Upper lobe of right lung (tissue), 1 donor: ENCODE results near the gene SLC26A8. TPM values are rescaled to one million over a fixed set of nuclear protein-coding genes. Genes with fewer than 3 reads are reported as not detected.

Experiments used
- ATAC-seq: fragments of 200-7000 bp; cut with Tn5 transposase; one replicate; pipeline ENCODE4 v1.9.1; 2020; ENCODE audit warnings: mild to moderate bottlenecking, moderate library complexity
- DNase-seq: peaks from one replicate; pipeline ENCODE4 v3.0.0-alpha.2; 2020
- H3K27ac ChIP-seq: fragments of 200-600 bp; one replicate; pipeline ENCODE4 v1.8.0; 2022
- H3K27me3 ChIP-seq: fragments of 200-600 bp; one replicate; pipeline ENCODE4 v1.8.0; 2022; ENCODE audit warnings: mild to moderate bottlenecking
- H3K36me3 ChIP-seq: fragments of 200-600 bp; one replicate; pipeline ENCODE4 v1.8.0; 2022
- H3K4me1 ChIP-seq: fragments of 200-600 bp; one replicate; pipeline ENCODE4 v1.8.0; 2022
- H3K4me3 ChIP-seq: fragments of 200-600 bp; one replicate; pipeline ENCODE4 v1.8.0; 2022; ENCODE audit warnings: mild to moderate bottlenecking
- H3K9me3 ChIP-seq: fragments of 200-600 bp; one replicate; pipeline ENCODE4 v1.8.0; 2022
- intact Hi-C: fragments of 100-400 bp; cut with DNase I; formaldehyde crosslinking; loops from one replicate; pipeline ENCODE4 v1.11.0; 2022
- total RNA-seq: library from RNA; stranded (reverse); fragmentation: NEBNext Ultra II Directional; extraction: Animal tissue kit (Norgen Biotek cat#: 25700); gene quantifications from one replicate; pipeline ENCODE4 v1.2.1, GENCODE V29; 2021
- TF ChIP-seq, protein P1 (sequence below): fragments of 200-600 bp; IDR thresholded peaks from one replicate; pipeline ENCODE4 v1.8.0; 2022; ENCODE audit warnings: antibody characterized with exemption
- donor health status: DM: no; HTN: yes; CAD: no; lungs with severe emphysema.

Gene SLC26A8
- total RNA-seq, 1 donor from 2014 or later: 0.52 TPM

DNA sequence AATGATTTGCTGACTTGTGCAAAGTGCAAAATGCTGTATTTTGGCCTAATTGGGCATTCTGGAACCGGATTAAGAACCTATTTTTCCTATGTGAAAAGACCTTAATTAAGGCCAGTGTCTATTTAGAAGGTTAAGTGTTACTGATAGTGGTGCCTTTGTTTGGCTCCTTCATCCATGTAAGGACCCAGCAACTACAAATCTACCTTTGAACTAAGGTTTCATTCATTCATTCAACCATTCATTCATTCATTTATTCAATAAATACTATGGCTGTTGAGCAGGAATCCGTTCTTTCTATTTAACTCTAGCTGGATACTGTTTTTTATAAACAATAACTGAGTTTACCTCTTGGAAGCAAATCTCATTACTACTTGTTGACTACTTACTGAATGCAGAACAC, 36.8 kb upstream of the SLC26A8 start:
- no peak for ATAC-seq

DNA sequence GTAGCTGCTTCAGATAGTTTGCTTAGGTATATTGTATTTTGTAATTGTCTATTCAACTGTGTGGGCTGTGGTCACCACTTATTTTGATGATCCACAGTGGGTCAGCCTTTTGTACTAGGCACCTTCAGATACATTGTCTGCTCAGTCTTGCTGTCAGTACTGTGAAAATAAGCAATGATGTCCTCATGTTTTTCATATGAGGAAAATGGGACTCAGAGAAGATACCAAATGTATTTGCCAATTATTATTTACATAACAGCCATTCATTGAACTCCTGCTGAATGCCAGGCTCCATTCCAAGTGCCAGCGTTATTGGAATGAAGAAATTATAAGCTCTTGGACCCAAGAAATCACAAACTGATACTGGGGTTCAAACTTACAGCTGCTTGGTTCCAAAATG, 31.7 kb upstream of the SLC26A8 start:
- Histone ChIP-seq H3K4me3 (no peak overlapping the region), H3K4me1 (peaks cover 16% of the 10 kb centered on the region), H3K36me3 (peaks cover 31% of the 10 kb centered on the region), H3K27ac (no peak overlapping the region), H3K9me3 (no peaks in the 10 kb centered on the region), H3K27me3 (no peaks in the 10 kb centered on the region)
- intact Hi-C loops: no loop called here
- no peak for ATAC-seq
- TF ChIP-seq, protein P1, sequence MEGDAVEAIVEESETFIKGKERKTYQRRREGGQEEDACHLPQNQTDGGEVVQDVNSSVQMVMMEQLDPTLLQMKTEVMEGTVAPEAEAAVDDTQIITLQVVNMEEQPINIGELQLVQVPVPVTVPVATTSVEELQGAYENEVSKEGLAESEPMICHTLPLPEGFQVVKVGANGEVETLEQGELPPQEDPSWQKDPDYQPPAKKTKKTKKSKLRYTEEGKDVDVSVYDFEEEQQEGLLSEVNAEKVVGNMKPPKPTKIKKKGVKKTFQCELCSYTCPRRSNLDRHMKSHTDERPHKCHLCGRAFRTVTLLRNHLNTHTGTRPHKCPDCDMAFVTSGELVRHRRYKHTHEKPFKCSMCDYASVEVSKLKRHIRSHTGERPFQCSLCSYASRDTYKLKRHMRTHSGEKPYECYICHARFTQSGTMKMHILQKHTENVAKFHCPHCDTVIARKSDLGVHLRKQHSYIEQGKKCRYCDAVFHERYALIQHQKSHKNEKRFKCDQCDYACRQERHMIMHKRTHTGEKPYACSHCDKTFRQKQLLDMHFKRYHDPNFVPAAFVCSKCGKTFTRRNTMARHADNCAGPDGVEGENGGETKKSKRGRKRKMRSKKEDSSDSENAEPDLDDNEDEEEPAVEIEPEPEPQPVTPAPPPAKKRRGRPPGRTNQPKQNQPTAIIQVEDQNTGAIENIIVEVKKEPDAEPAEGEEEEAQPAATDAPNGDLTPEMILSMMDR: no peak
- no peak for DNase-seq

More for the DNA sequence above, 36.8 kb upstream of the SLC26A8 start:
- TF ChIP-seq, protein P1: no peak
- no peak for DNase-seq
- no peak overlapping the region for H3K27ac ChIP-seq
- intact Hi-C loops: no loop called here
- no peaks in the 10 kb centered on the region for H3K9me3 ChIP-seq
- no peak overlapping the region for H3K4me3 ChIP-seq
- peaks cover 24% of the 10 kb centered on the region for H3K4me1 ChIP-seq
- no peaks in the 10 kb centered on the region for H3K27me3 ChIP-seq
- H3K36me3 ChIP-seq: peaks cover 19% of the 10 kb centered on the region

DNA sequence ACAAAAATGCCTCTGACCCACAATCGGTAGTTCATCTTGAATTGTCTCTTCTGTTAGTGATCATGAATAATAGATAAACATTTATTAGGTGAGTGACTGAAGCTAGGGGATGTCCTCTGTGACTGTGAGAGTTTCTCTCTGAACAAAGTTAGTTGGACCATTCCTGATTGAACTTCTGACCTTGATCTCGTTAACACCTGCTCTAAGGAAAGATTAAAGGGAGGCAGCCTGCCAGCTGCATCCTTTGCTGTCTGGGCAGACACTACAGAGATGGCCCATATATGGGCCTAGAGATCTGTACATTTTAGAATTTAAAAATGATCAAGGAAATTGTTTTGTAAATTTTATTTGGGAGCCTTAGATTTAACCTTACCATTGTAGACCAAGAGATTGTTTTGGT, 30.5 kb upstream of the SLC26A8 start:
- H3K4me3 ChIP-seq: no peak overlapping the region
- TF ChIP-seq, protein P1: no peak
- H3K36me3 ChIP-seq: peaks cover 23% of the 10 kb centered on the region
- H3K27ac ChIP-seq: no peak overlapping the region
- H3K4me1 ChIP-seq: peaks cover 23% of the 10 kb centered on the region
- no peak for ATAC-seq
- H3K9me3 ChIP-seq: no peaks in the 10 kb centered on the region
- intact Hi-C loops: no loop called here
- H3K27me3 ChIP-seq: no peaks in the 10 kb centered on the region
- DNase-seq: no peak

DNA sequence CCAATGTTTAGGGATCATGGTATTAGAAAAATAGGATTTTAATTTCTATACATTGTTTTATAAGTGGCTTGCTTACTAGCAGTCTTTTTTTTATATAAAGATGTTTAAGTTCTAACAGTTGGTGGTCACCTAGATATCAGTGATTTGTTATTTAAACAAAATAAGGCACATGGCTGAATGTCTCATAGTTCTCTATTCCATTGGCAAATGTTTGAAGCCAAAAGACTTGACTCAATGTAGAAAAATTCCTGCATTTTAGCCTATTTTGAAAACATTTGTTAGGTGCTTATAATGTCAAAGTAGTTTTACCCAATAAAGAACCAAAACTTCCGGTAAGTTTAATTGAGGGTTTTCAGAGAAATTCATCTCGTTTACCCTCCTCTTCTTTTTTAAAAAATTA, 30.0 kb upstream of the SLC26A8 start:
- Histone ChIP-seq H3K27ac (no peak overlapping the region), H3K9me3 (no peaks in the 10 kb centered on the region), H3K4me1 (peaks cover 23% of the 10 kb centered on the region), H3K36me3 (peaks cover 17% of the 10 kb centered on the region), H3K4me3 (no peak overlapping the region), H3K27me3 (no peaks in the 10 kb centered on the region)
- intact Hi-C loops: no loop called here
- ATAC-seq (no peak), DNase-seq (no peak)
- TF ChIP-seq, protein P1: no peak

DNA sequence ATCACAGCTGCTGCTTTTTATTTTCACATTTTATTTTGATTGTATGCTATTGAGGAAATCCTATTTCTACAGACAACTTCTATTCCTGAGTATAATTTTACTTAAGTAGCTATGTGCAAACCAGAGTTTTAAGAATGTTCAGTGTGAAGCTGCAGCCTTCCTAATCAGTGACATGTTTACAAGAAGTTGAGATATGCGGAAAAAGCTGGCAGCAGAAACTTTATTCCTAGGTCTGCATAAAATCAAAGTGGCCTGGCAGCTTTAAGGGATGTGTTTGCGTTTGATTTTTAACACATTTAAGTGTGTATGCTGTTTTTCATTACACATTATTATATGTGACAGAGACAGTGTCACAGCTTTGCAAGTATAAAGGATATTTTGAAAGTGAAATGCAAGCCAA, 29.4 kb upstream of the SLC26A8 start:
- no peak for DNase-seq
- H3K36me3 ChIP-seq: peaks cover 12% of the 10 kb centered on the region
- H3K27me3 ChIP-seq: no peaks in the 10 kb centered on the region
- TF ChIP-seq, protein P1: no peak
- no peaks in the 10 kb centered on the region for H3K9me3 ChIP-seq
- no peak overlapping the region for H3K27ac ChIP-seq
- H3K4me1 ChIP-seq: peaks cover 23% of the 10 kb centered on the region
- no peak overlapping the region for H3K4me3 ChIP-seq
- intact Hi-C loops: no loop called here
- ATAC-seq: no peak

DNA sequence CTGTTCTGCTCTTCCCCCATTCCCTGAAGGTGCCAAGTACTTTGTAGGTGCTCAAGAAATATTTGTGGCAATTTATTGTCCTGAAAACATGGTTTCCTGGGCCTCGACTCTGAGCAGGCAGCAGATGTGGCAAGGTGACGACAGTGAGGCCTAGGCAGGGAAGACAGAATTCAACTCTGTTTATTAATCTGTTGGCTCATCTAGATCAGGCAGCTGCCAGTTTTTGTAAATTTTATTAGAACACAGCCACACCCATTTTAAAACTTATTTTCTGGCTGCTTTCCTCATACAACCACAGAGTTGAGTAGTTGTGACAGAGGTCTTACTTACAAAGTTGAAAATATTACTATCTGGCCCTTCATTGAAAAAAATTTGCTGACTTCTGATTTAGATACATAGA, 27.7 kb upstream of the SLC26A8 start:
- Histone ChIP-seq H3K27me3 (no peaks in the 10 kb centered on the region), H3K36me3 (peaks cover 12% of the 10 kb centered on the region), H3K4me1 (peaks cover 23% of the 10 kb centered on the region), H3K9me3 (no peaks in the 10 kb centered on the region), H3K27ac (no peak overlapping the region), H3K4me3 (no peak overlapping the region)
- ATAC-seq: no peak
- DNase-seq: no peak
- TF ChIP-seq, protein P1: no peak
- intact Hi-C loops: no loop called here
